Measurements from ENCODE around the gene PAGE2.
A peak's percentile ranks its signal among the peaks of the same experiment; 100 is the strongest.
"Not testable (repeated sequence)": the region's sequence is repeated elsewhere in the genome, so short reads cannot be mapped to it uniquely, and the experiment has no call there.

The PAGE2 gene

GRCh38 chrX:55123900-55124299 lies 35.1 kb downstream of the PAGE2 start:
- no peak for DNase-seq (ENCODE audit: low read depth, low spot score)

DNA sequence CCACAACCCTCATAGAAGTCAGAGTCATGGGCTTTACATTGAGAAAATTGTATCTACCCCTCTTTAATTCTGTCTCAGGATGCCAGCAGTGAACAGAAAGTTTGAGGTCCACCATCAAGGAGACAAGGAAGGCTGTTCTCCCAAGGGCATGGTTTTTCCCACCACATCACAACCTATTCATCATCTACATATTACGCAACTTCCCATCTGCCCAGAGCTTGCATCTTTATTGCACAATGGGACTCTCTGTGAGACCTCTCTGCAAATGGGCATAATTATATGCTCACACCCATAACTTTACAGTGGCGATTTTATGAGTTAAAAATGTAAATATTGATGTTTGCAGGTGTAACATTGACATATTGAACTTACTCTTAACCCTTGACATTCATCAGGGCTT lies 38.9 kb downstream of the PAGE2 start:
- no peak for DNase-seq (ENCODE audit: low read depth, low spot score)

DNA sequence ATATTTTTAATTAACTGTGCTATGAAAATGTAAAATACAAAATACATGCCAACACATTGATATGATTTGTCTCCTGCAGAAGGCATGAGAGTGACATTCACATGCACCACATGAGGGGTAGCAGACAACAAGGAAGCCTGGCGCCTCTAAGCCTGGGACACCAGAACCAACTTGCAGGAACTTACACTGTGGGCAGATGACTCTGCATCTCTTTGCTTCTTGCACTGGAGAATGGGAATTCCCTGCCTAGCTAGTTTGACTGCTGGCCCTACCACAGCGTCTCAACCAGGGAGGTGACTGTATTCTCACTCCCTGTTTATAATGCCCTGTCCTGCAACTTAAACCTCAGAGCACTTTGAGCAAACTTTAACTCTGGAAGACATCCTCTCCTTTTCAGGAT lies 40.5 kb downstream of the PAGE2 start:
- DNase-seq (ENCODE audit: low read depth, low spot score), result no peak

GRCh38 chrX:55130481-55130880 lies 41.7 kb downstream of the PAGE2 start:
- no peak for DNase-seq (ENCODE audit: low read depth, low spot score)

DNA sequence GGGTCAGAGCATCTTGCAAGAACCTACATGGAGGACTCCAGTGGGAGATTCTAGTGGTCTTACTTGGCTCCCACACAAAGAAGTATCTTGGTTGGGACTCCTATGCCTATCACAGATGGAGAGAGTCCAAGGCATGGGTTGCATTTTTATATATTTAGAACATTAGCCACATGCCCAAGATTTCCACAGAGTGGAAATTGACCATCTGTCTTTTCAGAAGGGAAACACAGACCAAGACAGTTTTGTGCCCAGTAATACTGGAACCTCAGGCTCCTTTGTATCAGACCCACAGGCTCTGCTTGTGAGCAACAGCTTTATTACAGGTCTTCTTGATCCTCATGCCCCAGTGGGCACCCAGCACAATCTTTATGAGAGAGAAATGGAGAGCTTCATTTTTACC lies 43.6 kb downstream of the PAGE2 start:
- DNase-seq (ENCODE audit: low read depth, low spot score), result no peak

GRCh38 chrX:55135171-55135570 lies 46.4 kb downstream of the PAGE2 start:
- DNase-seq (ENCODE audit: low read depth, low spot score), result peak; percentile 0

- not testable (repeated sequence) for DNase-seq (ENCODE audit: low read depth, low spot score)
Observed at GRCh38 chrX:55140800-55141199, 52.0 kb downstream of the PAGE2 start.

Measured in brain pericyte (primary cell).